Astrocyte (in vitro differentiated cells and primary cell): Measurements from ENCODE around the gene MOXD1. TPM values are rescaled to one million over a fixed set of nuclear protein-coding genes. Genes with fewer than 3 reads are reported as not detected.

Experiments used
- DNase-seq: peaks from one replicate; pipeline ENCODE4 v3.0.0-alpha.2; 2010; ENCODE audit warnings: low read depth
- FAIRE-seq: peaks from 2 replicates; lab custom pipeline; 2011; peaks lifted over from hg19 to GRCh38; lab: Jason Lieb, UNC
- H2AFZ ChIP-seq: 2 replicates; pipeline ENCODE4 v1.6.0; 2012; ENCODE audit warnings: low read depth, low read length, inconsistent platforms
- H3K27ac ChIP-seq: 2 replicates; pipeline ENCODE4 v1.5.1; 2011; ENCODE audit warnings: low read depth, low read length, inconsistent platforms
- H3K27me3 ChIP-seq: 2 replicates; pipeline ENCODE4 v1.6.0; 2011; ENCODE audit warnings: low read length, inconsistent platforms; ENCODE audit not compliant: insufficient read depth
- H3K36me3 ChIP-seq: 2 replicates; pipeline ENCODE4 v1.5.1; 2011; ENCODE audit warnings: low read length, inconsistent platforms; ENCODE audit not compliant: insufficient read depth
- H3K4me1 ChIP-seq: 2 replicates; pipeline ENCODE4 v1.5.1; 2011; ENCODE audit warnings: low read length, inconsistent platforms; ENCODE audit not compliant: insufficient read depth
- H3K4me2 ChIP-seq: 2 replicates; pipeline ENCODE4 v1.6.0; 2012; ENCODE audit warnings: low read length, inconsistent platforms
- H3K4me3 ChIP-seq: 2 replicates; pipeline ENCODE4 v1.5.1; 2011; ENCODE audit warnings: low read depth, mild to moderate bottlenecking, low read length, inconsistent platforms; ENCODE audit not compliant: insufficient read depth
- H3K79me2 ChIP-seq: 2 replicates; pipeline ENCODE4 v1.6.0; 2012; ENCODE audit warnings: mild to moderate bottlenecking, low read length, inconsistent platforms; ENCODE audit not compliant: insufficient read depth
- H3K9ac ChIP-seq: 2 replicates; pipeline ENCODE4 v1.6.0; 2012; ENCODE audit warnings: mild to moderate bottlenecking, low read length, inconsistent platforms
- H3K9me3 ChIP-seq: 2 replicates; pipeline ENCODE4 v1.5.1; 2012; ENCODE audit warnings: low read depth, mild to moderate bottlenecking, low read length, inconsistent platforms; ENCODE audit not compliant: insufficient read depth
- H4K20me1 ChIP-seq: 2 replicates; pipeline ENCODE4 v1.6.0; 2012; ENCODE audit warnings: low read length, inconsistent platforms; ENCODE audit not compliant: insufficient read depth
- H3K27ac Mint-ChIP-seq: one replicate; pipeline ENCODE4 v1.8.0; 2021; ENCODE audit warnings: mild to moderate bottlenecking, mixed read lengths; ENCODE audit not compliant: unreplicated experiment
- H3K27me3 Mint-ChIP-seq: one replicate; pipeline ENCODE4 v1.8.0; 2021; ENCODE audit warnings: low read depth, mixed read lengths; ENCODE audit not compliant: unreplicated experiment
- H3K36me3 Mint-ChIP-seq: one replicate; pipeline ENCODE4 v1.8.0; 2021; ENCODE audit warnings: low read depth, mixed read lengths; ENCODE audit not compliant: unreplicated experiment
- H3K4me1 Mint-ChIP-seq: one replicate; pipeline ENCODE4 v1.8.0; 2021; ENCODE audit warnings: low read depth, mixed read lengths; ENCODE audit not compliant: unreplicated experiment
- H3K4me3 Mint-ChIP-seq: one replicate; pipeline ENCODE4 v1.8.0; 2021; ENCODE audit warnings: mild to moderate bottlenecking, moderate library complexity, mixed read lengths; ENCODE audit not compliant: unreplicated experiment
- H3K9me3 Mint-ChIP-seq: one replicate; pipeline ENCODE4 v1.8.0; 2021; ENCODE audit warnings: mild to moderate bottlenecking, mixed read lengths; ENCODE audit not compliant: unreplicated experiment
- CTCF ChIP-seq: IDR thresholded peaks from 2 replicates; pipeline ENCODE4 v1.5.1; 2011; ENCODE audit warnings: low read depth, mild to moderate bottlenecking, inconsistent platforms, low read length, moderate library complexity; ENCODE audit not compliant: insufficient read depth
- EZH2 ChIP-seq: IDR thresholded peaks from 2 replicates; pipeline ENCODE4 v1.6.1; 2012; ENCODE audit warnings: mild to moderate bottlenecking, low read length, inconsistent platforms; ENCODE audit not compliant: insufficient read depth
- total RNA-seq: library from RNA; stranded (reverse); gene quantifications from 2 replicates; pipeline ENCODE4 v1.2.1, GENCODE V29; 2021

Gene MOXD1
- total RNA-seq, 1 donor from 2014 or later: 3.5 TPM

GRCh38 chr6:132404330-132404729 is 3.1 kb upstream of the MOXD1 start:
- TF ChIP-seq EZH2: no peak
- no peak for TF ChIP-seq CTCF
- Histone ChIP-seq H3K79me2 (no peaks in the 10 kb centered on the region), H3K27ac (peak overlapping the region; percentile 35), H2AFZ (no peak overlapping the region), H3K4me1 (peaks cover 29% of the 10 kb centered on the region), H3K4me2 (peak overlapping the region; percentile 23), H3K27me3 (no peaks in the 10 kb centered on the region), H3K9me3 (no peaks in the 10 kb centered on the region), H3K9ac (no peak overlapping the region), H3K4me3 (no peak overlapping the region), H4K20me1 (no peaks in the 10 kb centered on the region), H3K36me3 (no peaks in the 10 kb centered on the region)
- H3K27ac Mint-ChIP-seq: no peak overlapping the region
- H3K4me1 Mint-ChIP-seq: peaks cover 26% of the 10 kb centered on the region
- H3K27me3 Mint-ChIP-seq: peaks cover 13% of the 10 kb centered on the region
- H3K36me3 Mint-ChIP-seq: no peaks in the 10 kb centered on the region
- FAIRE-seq (no peak), DNase-seq (no peak)
- H3K4me3 Mint-ChIP-seq: no peak overlapping the region
- H3K9me3 Mint-ChIP-seq: peaks cover 1% of the 10 kb centered on the region

- Mint-ChIP-seq H3K27ac (no peak overlapping the region), H3K4me1 (peaks cover 26% of the 10 kb centered on the region), H3K27me3 (peaks cover 13% of the 10 kb centered on the region), H3K36me3 (no peaks in the 10 kb centered on the region), H3K9me3 (peaks cover 1% of the 10 kb centered on the region), H3K4me3 (peak overlapping the region; percentile 77)
- Histone ChIP-seq H3K79me2 (peaks cover 2% of the 10 kb centered on the region), H4K20me1 (no peaks in the 10 kb centered on the region), H3K4me1 (peaks cover 29% of the 10 kb centered on the region), H3K4me2 (peak overlapping the region; percentile 94), H3K36me3 (no peaks in the 10 kb centered on the region), H3K9ac (peak overlapping the region; percentile 80), H2AFZ (peak overlapping the region; percentile 83), H3K27me3 (no peaks in the 10 kb centered on the region), H3K27ac (peak overlapping the region; percentile 15), H3K4me3 (peak overlapping the region; percentile 74), H3K9me3 (no peaks in the 10 kb centered on the region)
- no peak for DNase-seq
- TF ChIP-seq CTCF (no peak), EZH2 (no peak)
- FAIRE-seq: no peak
These were observed 477 bp upstream of the MOXD1 start for GRCh38 chr6:132401618-132402285.

- Histone ChIP-seq H3K4me1 (peaks cover 28% of the 10 kb centered on the region), H3K27me3 (no peaks in the 10 kb centered on the region), H3K27ac (no peak overlapping the region), H3K4me2 (peak overlapping the region; percentile 94), H2AFZ (peak overlapping the region; percentile 83), H3K79me2 (peaks cover 3% of the 10 kb centered on the region), H3K9me3 (no peaks in the 10 kb centered on the region), H3K4me3 (peak overlapping the region; percentile 74), H3K36me3 (no peaks in the 10 kb centered on the region), H4K20me1 (no peaks in the 10 kb centered on the region), H3K9ac (peak overlapping the region; percentile 80)
- no peaks in the 10 kb centered on the region for H3K36me3 Mint-ChIP-seq
- H3K27me3 Mint-ChIP-seq: peaks cover 13% of the 10 kb centered on the region
- peaks cover 17% of the 10 kb centered on the region for H3K4me1 Mint-ChIP-seq
- no peak for DNase-seq
- H3K9me3 Mint-ChIP-seq: peaks cover 1% of the 10 kb centered on the region
- no peak overlapping the region for H3K27ac Mint-ChIP-seq
- no peak for FAIRE-seq
- H3K4me3 Mint-ChIP-seq: peak overlapping the region; percentile 77
- TF ChIP-seq CTCF: no peak
These were observed 756 bp downstream of the MOXD1 start for GRCh38 chr6:132400555-132400882.
